WI38 (cell line): ENCODE data around the gene PLD6.

Source experiments
- H3K4me3 ChIP-seq: 2 replicates; pipeline ENCODE4 v1.5.1; 2011; ENCODE audit warnings: low read depth, mild to moderate bottlenecking, control low read depth, low read length
- TF ChIP-seq, protein P1 (sequence below): IDR thresholded peaks from 2 replicates; pipeline ENCODE4 v1.5.1; 2012; ENCODE audit warnings: low read depth, mild to moderate bottlenecking, control low read depth, low read length

Gene PLD6

GRCh38 chr17:17180741-17181525 is 25.2 kb downstream of the PLD6 start:
- TF ChIP-seq, protein P1, sequence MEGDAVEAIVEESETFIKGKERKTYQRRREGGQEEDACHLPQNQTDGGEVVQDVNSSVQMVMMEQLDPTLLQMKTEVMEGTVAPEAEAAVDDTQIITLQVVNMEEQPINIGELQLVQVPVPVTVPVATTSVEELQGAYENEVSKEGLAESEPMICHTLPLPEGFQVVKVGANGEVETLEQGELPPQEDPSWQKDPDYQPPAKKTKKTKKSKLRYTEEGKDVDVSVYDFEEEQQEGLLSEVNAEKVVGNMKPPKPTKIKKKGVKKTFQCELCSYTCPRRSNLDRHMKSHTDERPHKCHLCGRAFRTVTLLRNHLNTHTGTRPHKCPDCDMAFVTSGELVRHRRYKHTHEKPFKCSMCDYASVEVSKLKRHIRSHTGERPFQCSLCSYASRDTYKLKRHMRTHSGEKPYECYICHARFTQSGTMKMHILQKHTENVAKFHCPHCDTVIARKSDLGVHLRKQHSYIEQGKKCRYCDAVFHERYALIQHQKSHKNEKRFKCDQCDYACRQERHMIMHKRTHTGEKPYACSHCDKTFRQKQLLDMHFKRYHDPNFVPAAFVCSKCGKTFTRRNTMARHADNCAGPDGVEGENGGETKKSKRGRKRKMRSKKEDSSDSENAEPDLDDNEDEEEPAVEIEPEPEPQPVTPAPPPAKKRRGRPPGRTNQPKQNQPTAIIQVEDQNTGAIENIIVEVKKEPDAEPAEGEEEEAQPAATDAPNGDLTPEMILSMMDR = no peak
- H3K4me3 ChIP-seq = no peak overlapping the region

DNA sequence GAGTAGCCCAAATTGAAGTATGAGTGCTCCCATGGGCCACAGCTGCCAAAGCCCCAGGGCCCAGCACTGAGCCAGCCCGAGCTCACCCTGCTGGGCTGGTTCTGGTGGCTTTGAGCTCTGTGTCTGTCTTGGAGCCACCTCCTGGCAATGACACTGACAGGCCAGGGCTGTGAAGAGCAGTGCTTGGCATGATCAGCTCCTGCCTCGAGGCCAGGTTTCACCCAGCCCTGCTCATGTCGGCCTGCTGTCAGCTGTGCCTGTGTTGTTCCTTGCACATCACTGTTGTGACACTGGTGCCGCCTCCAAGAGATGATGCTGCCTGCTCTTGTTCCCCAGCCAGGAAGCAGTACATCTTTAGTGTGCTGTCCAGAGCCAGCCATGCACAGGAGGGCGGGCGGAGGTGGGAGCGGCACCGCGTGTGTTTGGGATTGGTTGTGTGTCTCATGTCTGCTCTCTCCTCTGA is 26.0 kb downstream of the PLD6 start:
- no peak overlapping the region for H3K4me3 ChIP-seq
- TF ChIP-seq, protein P1 = no peak

- no peak overlapping the region for H3K4me3 ChIP-seq
- TF ChIP-seq, protein P1 = no peak
Observed at GRCh38 chr17:17179371-17179827, 26.7 kb downstream of the PLD6 start.

GRCh38 chr17:17177176-17177575 is 29.0 kb downstream of the PLD6 start:
- TF ChIP-seq, protein P1 = no peak
- H3K4me3 ChIP-seq = no peak overlapping the region

DNA sequence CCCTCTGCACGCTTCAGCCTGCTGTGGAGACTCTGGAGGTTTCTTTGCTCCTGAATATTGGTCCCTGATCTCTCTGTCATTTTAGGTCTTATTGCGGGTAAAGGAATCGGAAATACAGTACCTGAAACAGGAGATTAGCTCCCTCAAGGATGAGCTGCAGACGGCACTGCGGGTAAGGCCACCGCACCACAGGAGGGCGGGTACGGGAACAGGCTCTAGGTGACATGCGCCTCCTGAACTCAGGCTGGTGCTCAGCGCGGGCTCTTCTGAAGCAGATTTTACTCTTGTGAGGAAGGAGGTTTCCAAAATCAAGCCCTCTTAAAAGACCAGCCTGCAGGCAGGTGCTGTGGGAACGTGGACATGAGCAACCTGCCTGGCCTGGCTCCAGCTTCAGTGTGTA is 29.8 kb downstream of the PLD6 start:
- TF ChIP-seq, protein P1 = no peak
- H3K4me3 ChIP-seq = no peak overlapping the region

DNA sequence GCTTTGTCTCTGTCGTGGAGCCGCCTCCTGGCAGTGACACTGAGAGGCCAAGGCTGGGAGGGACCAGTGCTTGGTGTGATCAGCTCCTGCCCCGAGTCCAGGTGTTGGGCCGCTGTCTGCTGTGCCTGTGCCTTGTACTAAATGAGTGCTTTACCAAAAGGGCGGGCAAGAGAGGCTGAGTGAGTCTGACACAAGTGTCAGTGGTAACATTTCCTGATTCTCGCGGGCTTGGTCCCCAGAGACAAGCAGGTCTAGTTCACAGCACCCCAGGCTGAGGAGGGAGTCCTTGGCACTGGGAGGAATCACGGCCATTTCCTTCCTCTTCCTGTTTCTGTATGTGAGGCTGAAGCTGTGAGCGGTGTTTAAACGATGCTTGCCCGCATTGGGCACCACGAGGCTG is 30.2 kb downstream of the PLD6 start:
- H3K4me3 ChIP-seq = no peak overlapping the region
- TF ChIP-seq, protein P1 = no peak

GRCh38 chr17:17175340-17175739 is 30.8 kb downstream of the PLD6 start:
- TF ChIP-seq, protein P1 = no peak
- H3K4me3 ChIP-seq = no peak overlapping the region
